ENCODE measurements around the gene NDST1.

Gene NDST1

DNA sequence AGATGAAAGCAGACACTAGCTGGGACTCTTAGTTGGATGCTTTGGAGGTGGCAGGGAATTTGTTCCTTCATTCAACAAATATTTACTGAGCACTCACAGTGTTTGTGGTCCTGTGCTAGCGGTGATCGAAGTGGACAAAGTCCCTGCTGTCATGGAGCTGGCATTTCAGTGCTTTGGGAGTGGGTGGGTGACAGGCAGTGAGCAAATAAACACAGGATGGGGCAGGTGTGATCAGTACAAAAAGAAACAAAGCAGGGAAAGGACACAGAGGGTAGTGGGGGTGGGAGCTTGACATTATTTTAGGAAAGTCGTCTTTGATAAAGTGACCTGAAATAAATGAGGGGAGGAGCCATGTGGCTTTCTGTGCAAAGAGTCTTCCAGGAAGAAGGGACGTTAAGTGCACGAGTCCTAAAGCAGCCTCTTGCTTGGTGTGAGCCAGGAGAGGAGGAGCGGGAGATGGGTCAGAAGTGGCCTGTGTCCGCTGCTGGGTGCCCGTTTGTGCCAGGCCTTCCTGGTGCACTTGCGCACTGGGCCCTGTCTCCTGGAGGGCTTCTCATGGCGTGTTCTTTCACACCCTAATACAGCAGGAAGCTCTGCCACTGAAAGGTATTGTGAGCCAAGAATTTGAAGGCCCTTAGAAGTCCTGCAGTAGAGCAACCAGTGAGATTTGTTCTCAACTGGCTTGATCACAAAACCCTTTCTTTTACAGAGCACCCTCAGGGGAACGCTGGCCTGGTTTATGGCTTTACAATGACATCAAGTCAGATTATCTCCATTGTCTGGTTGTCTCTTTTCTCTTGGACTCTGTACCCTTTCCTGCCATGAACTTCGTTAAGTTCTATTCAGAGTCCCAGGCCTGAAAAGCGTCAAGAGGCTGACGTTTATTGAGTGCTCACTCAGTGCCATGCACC is 14.8 kb downstream of the NDST1 start:
- H3K36me3 ChIP-seq (ENCODE audit: control insufficient read depth in 2 of 2, insufficient read depth in 2 of 2, low read length in 2 of 2) = peaks cover 7 to 12% of the 10 kb centered on the region in 2 donors
- H3K4me3 ChIP-seq (ENCODE audit: low read length in 2 of 2) = peak overlapping the region; percentile 1 to 10
- H3K27ac ChIP-seq (ENCODE audit: low read depth in 2 of 2, low read length in 2 of 2) = peak overlapping the region; percentile 84 to 87
- H3K4me1 ChIP-seq (ENCODE audit: control insufficient read depth in 2 of 2, insufficient read depth in 2 of 2, low read length in 2 of 2) = peaks cover 31 to 38% of the 10 kb centered on the region in 2 donors
- no peaks in the 10 kb centered on the region for H3K27me3 ChIP-seq (ENCODE audit: control insufficient read depth in 2 of 2, insufficient read depth in 2 of 2, low read length in 2 of 2)
- H3K9me3 ChIP-seq (ENCODE audit: control insufficient read depth in 2 of 2, low read length in 2 of 2) = no peaks in the 10 kb centered on the region
- peak overlapping the region; percentile 20 to 40 for H3K9ac ChIP-seq (ENCODE audit: low read depth in 1 of 2, low read length in 2 of 2)

DNA sequence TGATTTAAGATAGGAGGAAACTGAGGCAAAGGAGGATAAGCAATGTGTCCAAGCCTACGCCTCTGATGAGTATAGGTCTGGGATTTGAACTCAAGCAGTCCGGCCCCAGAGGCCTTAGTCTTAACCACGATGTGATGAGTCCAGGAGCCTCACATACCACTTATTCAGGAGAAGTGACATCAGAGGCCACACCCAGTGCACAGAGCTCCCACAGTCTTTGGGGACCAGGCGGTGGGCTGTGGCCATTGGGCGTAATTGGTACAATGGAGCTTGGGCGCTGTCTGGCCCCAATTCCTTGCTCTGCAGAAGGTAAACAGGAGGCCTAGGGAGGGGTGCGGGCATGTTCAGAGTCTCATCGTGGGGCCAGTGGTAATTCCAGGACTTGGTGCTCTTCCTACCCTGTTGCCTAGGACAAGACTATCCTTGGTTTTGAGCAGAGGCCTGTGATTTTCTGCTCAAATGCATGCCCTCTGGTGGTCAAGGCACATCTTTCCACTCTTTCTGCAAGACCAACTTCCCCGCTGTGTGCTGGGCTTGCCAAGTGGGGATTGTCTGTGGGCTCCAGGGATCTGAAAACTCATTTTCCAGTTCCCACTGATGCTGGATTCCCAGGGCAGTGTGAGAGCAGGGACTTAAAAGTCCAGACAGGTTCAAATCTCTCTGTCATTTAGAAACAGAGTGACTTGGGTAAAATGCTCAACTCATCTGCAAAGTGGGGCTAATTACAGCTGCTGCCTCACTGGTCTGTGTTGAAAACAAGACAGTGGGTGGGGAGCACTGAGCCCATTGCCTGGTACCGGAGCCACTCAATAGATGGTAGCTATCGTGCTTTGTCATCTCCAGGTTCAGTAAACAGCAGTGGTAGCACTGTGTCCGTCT is 15.8 kb downstream of the NDST1 start:
- Histone ChIP-seq H3K4me1 (ENCODE audit: control insufficient read depth in 2 of 2, insufficient read depth in 2 of 2, low read length in 2 of 2) (peaks cover 23 to 29% of the 10 kb centered on the region in 2 donors), H3K27ac (ENCODE audit: low read depth in 2 of 2, low read length in 2 of 2) (peak overlapping the region; percentile 84 to 87), H3K27me3 (ENCODE audit: control insufficient read depth in 2 of 2, insufficient read depth in 2 of 2, low read length in 2 of 2) (no peaks in the 10 kb centered on the region), H3K4me3 (ENCODE audit: low read length in 2 of 2) (peak overlapping the region in 1 of 2 donors; percentile 1), H3K9ac (ENCODE audit: low read depth in 1 of 2, low read length in 2 of 2) (peak overlapping the region; percentile 20 to 40), H3K36me3 (ENCODE audit: control insufficient read depth in 2 of 2, insufficient read depth in 2 of 2, low read length in 2 of 2) (peaks cover 13 to 17% of the 10 kb centered on the region in 2 donors), H3K9me3 (ENCODE audit: control insufficient read depth in 2 of 2, low read length in 2 of 2) (no peaks in the 10 kb centered on the region)

DNA sequence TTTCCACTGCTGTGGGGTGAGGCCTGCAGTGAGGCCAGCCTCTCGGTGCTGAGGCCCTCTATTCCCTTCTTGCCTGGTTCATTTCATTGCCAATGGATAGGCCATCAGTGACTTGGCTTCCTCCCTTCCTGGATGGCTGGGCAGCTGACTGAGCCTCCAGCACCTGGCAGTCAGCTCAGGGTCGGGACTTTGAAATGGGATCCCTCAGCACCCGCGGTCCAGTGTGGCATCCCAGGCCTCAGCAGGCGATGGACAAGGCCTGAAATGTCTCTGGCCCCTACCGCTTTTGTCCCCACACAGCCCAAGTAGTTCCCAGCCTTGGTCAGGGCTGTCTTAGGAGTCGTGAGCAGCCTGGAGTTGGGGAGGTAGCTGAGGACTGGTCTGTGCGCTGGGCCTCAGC is 17.2 kb downstream of the NDST1 start:
- Histone ChIP-seq H3K4me3 (ENCODE audit: low read length in 2 of 2) (no peak overlapping the region), H3K36me3 (ENCODE audit: control insufficient read depth in 2 of 2, insufficient read depth in 2 of 2, low read length in 2 of 2) (peaks cover 13 to 17% of the 10 kb centered on the region in 2 donors), H3K9me3 (ENCODE audit: control insufficient read depth in 2 of 2, low read length in 2 of 2) (no peaks in the 10 kb centered on the region), H3K9ac (ENCODE audit: low read depth in 1 of 2, low read length in 2 of 2) (no peak overlapping the region), H3K27ac (ENCODE audit: low read depth in 2 of 2, low read length in 2 of 2) (no peak overlapping the region), H3K27me3 (ENCODE audit: control insufficient read depth in 2 of 2, insufficient read depth in 2 of 2, low read length in 2 of 2) (no peaks in the 10 kb centered on the region), H3K4me1 (ENCODE audit: control insufficient read depth in 2 of 2, insufficient read depth in 2 of 2, low read length in 2 of 2) (peaks cover 20 to 29% of the 10 kb centered on the region in 2 donors)

DNA sequence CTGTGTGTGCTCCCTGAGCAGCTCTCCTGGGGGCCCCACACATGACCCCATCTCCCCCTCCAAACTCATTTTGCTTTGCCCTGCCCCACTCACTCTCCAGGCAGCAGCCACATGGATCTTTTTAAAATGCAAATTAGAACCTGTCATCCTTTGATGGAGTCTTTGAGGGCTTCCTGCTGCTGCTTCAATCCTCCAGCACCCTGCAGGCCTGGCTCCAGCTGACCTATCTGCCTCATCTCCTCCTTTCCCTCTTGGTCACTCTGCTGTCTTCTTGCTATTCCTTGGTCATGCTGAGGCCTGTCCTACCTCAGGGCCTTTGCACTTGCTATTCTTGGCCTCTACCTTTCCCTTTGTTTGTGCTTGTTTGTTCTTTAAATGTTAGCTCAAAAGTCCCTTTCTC is 17.9 kb downstream of the NDST1 start:
- Histone ChIP-seq H3K4me1 (ENCODE audit: control insufficient read depth in 2 of 2, insufficient read depth in 2 of 2, low read length in 2 of 2) (peaks cover 20 to 29% of the 10 kb centered on the region in 2 donors), H3K4me3 (ENCODE audit: low read length in 2 of 2) (no peak overlapping the region), H3K36me3 (ENCODE audit: control insufficient read depth in 2 of 2, insufficient read depth in 2 of 2, low read length in 2 of 2) (peaks cover 13 to 17% of the 10 kb centered on the region in 2 donors), H3K27ac (ENCODE audit: low read depth in 2 of 2, low read length in 2 of 2) (no peak overlapping the region), H3K9me3 (ENCODE audit: control insufficient read depth in 2 of 2, low read length in 2 of 2) (no peaks in the 10 kb centered on the region), H3K27me3 (ENCODE audit: control insufficient read depth in 2 of 2, insufficient read depth in 2 of 2, low read length in 2 of 2) (no peaks in the 10 kb centered on the region), H3K9ac (ENCODE audit: low read depth in 1 of 2, low read length in 2 of 2) (no peak overlapping the region)

DNA sequence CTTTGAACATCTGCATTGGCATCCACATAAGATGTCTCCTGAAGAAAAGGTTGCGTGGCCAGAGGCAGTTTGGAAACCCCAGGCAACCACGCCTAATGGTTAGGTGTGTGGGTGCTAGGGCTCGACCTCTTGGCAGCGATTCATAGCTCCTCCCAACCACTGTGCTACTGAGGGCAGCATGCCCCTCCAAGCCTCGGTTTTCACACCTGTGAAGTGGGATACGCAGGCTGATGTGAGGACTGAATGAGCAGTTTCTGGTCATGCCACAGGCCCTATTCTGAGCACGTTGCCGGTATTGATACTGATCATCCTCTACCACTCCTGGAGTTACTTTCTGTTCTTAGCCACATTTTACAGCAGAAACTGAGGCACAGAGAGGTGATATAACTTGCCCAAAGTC is 19.1 kb downstream of the NDST1 start:
- no peaks in the 10 kb centered on the region for H3K27me3 ChIP-seq (ENCODE audit: control insufficient read depth in 2 of 2, insufficient read depth in 2 of 2, low read length in 2 of 2)
- H3K9ac ChIP-seq (ENCODE audit: low read depth in 1 of 2, low read length in 2 of 2) = no peak overlapping the region
- peaks cover 18 to 23% of the 10 kb centered on the region in 2 donors for H3K4me1 ChIP-seq (ENCODE audit: control insufficient read depth in 2 of 2, insufficient read depth in 2 of 2, low read length in 2 of 2)
- no peaks in the 10 kb centered on the region for H3K9me3 ChIP-seq (ENCODE audit: control insufficient read depth in 2 of 2, low read length in 2 of 2)
- H3K36me3 ChIP-seq (ENCODE audit: control insufficient read depth in 2 of 2, insufficient read depth in 2 of 2, low read length in 2 of 2) = peaks cover 10 to 14% of the 10 kb centered on the region in 2 donors
- H3K4me3 ChIP-seq (ENCODE audit: low read length in 2 of 2) = no peak overlapping the region
- H3K27ac ChIP-seq (ENCODE audit: low read depth in 2 of 2, low read length in 2 of 2) = no peak overlapping the region

DNA sequence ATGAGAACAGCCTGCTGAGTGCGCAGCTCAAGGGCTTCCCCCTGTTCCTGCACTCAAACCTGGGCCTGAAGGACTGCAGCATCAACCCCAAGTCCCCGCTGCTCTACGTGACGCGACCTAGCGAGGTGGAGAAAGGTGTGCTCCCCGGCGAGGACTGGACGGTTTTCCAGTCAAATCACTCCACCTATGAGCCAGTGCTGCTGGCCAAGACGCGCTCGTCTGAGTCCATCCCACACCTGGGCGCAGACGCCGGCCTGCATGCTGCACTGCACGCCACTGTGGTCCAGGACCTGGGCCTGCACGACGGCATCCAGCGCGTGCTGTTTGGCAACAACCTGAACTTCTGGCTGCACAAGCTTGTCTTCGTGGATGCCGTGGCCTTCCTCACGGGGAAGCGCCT is 19.9 kb downstream of the NDST1 start:
- Histone ChIP-seq H3K9me3 (ENCODE audit: control insufficient read depth in 2 of 2, low read length in 2 of 2) (no peaks in the 10 kb centered on the region), H3K4me1 (ENCODE audit: control insufficient read depth in 2 of 2, insufficient read depth in 2 of 2, low read length in 2 of 2) (peaks cover 11 to 17% of the 10 kb centered on the region in 2 donors), H3K36me3 (ENCODE audit: control insufficient read depth in 2 of 2, insufficient read depth in 2 of 2, low read length in 2 of 2) (peaks cover 11 to 16% of the 10 kb centered on the region in 2 donors)

DNA sequence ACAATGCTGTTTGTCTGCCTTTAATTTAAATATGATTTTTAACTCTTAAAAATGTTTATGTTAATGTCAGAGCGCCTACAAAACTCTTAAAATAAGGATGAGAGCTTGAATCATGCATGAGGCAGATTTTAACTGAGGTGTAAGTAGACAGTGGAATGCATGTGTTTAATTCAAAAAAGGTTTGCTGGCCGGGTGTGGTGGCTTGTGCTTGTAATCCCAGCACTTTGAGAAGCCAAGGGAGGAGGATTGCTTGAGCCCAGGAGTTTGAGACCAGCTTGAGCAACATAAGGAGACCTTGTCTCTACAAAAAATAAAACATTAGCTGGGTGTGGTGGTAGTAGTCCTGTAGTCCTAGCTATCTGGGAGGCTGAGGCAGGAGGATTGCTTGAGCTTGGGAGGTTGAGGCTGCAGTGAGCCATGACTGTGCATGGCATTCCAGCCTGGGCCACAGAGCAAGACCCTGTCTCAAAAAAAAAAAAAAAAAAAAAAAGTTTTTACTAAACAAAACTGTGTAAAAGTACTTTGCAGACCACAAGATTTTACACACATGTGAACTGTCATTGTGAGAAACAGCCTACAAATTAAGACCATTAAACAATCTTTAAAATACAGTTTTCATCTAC is 21.1 kb downstream of the NDST1 start:
- Histone ChIP-seq H3K4me1 (ENCODE audit: control insufficient read depth in 2 of 2, insufficient read depth in 2 of 2, low read length in 2 of 2) (peaks cover 3 to 11% of the 10 kb centered on the region in 2 donors), H3K36me3 (ENCODE audit: control insufficient read depth in 2 of 2, insufficient read depth in 2 of 2, low read length in 2 of 2) (peaks cover 16 to 18% of the 10 kb centered on the region in 2 donors), H3K9me3 (ENCODE audit: control insufficient read depth in 2 of 2, low read length in 2 of 2) (no peaks in the 10 kb centered on the region), H3K27ac (ENCODE audit: low read depth in 2 of 2, low read length in 2 of 2) (no peak overlapping the region), H3K27me3 (ENCODE audit: control insufficient read depth in 2 of 2, insufficient read depth in 2 of 2, low read length in 2 of 2) (no peaks in the 10 kb centered on the region), H3K4me3 (ENCODE audit: low read length in 2 of 2) (no peak overlapping the region), H3K9ac (ENCODE audit: low read depth in 1 of 2, low read length in 2 of 2) (no peak overlapping the region)

More for the DNA sequence above, 19.9 kb downstream of the NDST1 start:
- Histone ChIP-seq H3K27me3 (ENCODE audit: control insufficient read depth in 2 of 2, insufficient read depth in 2 of 2, low read length in 2 of 2) (no peaks in the 10 kb centered on the region), H3K27ac (ENCODE audit: low read depth in 2 of 2, low read length in 2 of 2) (no peak overlapping the region), H3K4me3 (ENCODE audit: low read length in 2 of 2) (no peak overlapping the region), H3K9ac (ENCODE audit: low read depth in 1 of 2, low read length in 2 of 2) (no peak overlapping the region)

DNA sequence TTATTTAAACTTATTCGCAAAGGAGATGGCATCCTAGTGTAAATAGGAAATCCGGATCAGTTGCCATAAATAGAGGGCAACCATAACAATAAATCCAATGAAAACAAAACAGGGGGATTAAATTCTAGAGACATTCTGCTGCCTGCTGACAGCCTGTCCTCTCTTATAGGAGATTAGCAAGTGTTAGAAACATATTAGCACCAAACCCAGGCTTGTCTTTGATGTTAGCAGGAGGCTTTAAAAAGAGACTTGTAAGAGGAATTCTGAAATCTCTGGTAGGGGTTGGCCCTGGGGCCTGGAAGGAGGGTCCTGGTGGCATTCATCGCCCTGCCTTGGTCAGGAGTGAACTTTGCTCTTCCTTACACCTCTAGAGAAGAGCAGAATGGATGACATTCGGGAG is 21.6 kb downstream of the NDST1 start:
- Histone ChIP-seq H3K27me3 (ENCODE audit: control insufficient read depth in 2 of 2, insufficient read depth in 2 of 2, low read length in 2 of 2) (no peaks in the 10 kb centered on the region), H3K9ac (ENCODE audit: low read depth in 1 of 2, low read length in 2 of 2) (no peak overlapping the region), H3K9me3 (ENCODE audit: control insufficient read depth in 2 of 2, low read length in 2 of 2) (no peaks in the 10 kb centered on the region), H3K36me3 (ENCODE audit: control insufficient read depth in 2 of 2, insufficient read depth in 2 of 2, low read length in 2 of 2) (peaks cover 19 to 20% of the 10 kb centered on the region in 2 donors), H3K4me1 (ENCODE audit: control insufficient read depth in 2 of 2, insufficient read depth in 2 of 2, low read length in 2 of 2) (peaks cover 3 to 8% of the 10 kb centered on the region in 2 donors), H3K4me3 (ENCODE audit: low read length in 2 of 2) (no peak overlapping the region), H3K27ac (ENCODE audit: low read depth in 2 of 2, low read length in 2 of 2) (no peak overlapping the region)

DNA sequence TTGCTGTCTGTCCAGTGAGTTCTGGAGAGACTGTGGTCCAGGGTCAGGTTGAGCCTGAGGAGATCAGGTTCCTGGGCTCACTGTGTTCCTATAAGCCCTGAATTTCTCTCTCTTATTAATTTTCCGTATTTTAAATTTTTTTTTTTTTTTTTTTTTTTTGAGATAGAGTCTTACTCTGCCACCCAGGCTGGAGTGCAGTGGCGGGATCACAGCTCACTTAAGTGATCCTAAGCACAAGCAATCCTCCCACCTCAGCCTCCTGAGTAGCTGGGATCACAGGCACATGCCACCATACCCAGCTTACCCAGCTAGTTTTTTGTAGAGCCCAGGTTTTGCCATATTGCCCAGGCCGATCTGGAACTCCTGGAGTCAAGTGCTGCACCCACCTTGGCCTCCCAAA is 22.5 kb downstream of the NDST1 start:
- H3K9ac ChIP-seq (ENCODE audit: low read depth in 1 of 2, low read length in 2 of 2) = no peak overlapping the region
- no peaks in the 10 kb centered on the region for H3K27me3 ChIP-seq (ENCODE audit: control insufficient read depth in 2 of 2, insufficient read depth in 2 of 2, low read length in 2 of 2)
- H3K9me3 ChIP-seq (ENCODE audit: control insufficient read depth in 2 of 2, low read length in 2 of 2) = no peaks in the 10 kb centered on the region
- no peak overlapping the region for H3K27ac ChIP-seq (ENCODE audit: low read depth in 2 of 2, low read length in 2 of 2)
- peaks cover 26 to 28% of the 10 kb centered on the region in 2 donors for H3K36me3 ChIP-seq (ENCODE audit: control insufficient read depth in 2 of 2, insufficient read depth in 2 of 2, low read length in 2 of 2)
- peaks cover 3 to 8% of the 10 kb centered on the region in 2 donors for H3K4me1 ChIP-seq (ENCODE audit: control insufficient read depth in 2 of 2, insufficient read depth in 2 of 2, low read length in 2 of 2)
- no peak overlapping the region for H3K4me3 ChIP-seq (ENCODE audit: low read length in 2 of 2)
